Activated T-helper 9 cell treated with anti-CD3 and anti-CD28 coated beads, Interleukin-2, amount 50 U/mL, for 16 hours (primary cell): Measurements from ENCODE around the gene ORMDL3.
A peak's percentile ranks its signal among the peaks of the same experiment; 100 is the strongest.
"Not testable (repeated sequence)": the region's sequence is repeated elsewhere in the genome, so short reads cannot be mapped to it uniquely, and the experiment has no call there.

Source experiments
- DNase-seq: peaks from one replicate; pipeline ENCODE4 v3.0.0-alpha.2; 2020; ENCODE audit warnings: low read depth

The ORMDL3 gene

GRCh38 chr17:39949028-39949427, 21.6 kb upstream of the ORMDL3 start:
- no peak for DNase-seq

- not testable (repeated sequence) for DNase-seq
These were observed 21.1 kb upstream of the ORMDL3 start for GRCh38 chr17:39948489-39948828.

- no peak for DNase-seq
These were observed 19.3 kb upstream of the ORMDL3 start for GRCh38 chr17:39946551-39947330.

GRCh38 chr17:39944393-39944711, 17.0 kb upstream of the ORMDL3 start:
- no peak for DNase-seq

GRCh38 chr17:39943702-39944392, 16.4 kb upstream of the ORMDL3 start:
- DNase-seq = no peak

- no peak for DNase-seq
These were observed 12.4 kb upstream of the ORMDL3 start for GRCh38 chr17:39939588-39940419.

GRCh38 chr17:39939106-39939505, 11.7 kb upstream of the ORMDL3 start:
- DNase-seq = no peak

- no peak for DNase-seq
These were observed 10.9 kb upstream of the ORMDL3 start for GRCh38 chr17:39938140-39938869.

- no peak for DNase-seq
These were observed 10.0 kb upstream of the ORMDL3 start for GRCh38 chr17:39937447-39937846.

- DNase-seq = no peak
These were observed 8.5 kb upstream of the ORMDL3 start for GRCh38 chr17:39935909-39936308.

- DNase-seq = no peak
These were observed 6.9 kb upstream of the ORMDL3 start for GRCh38 chr17:39934324-39934723.

- no peak for DNase-seq
These were observed 6.5 kb upstream of the ORMDL3 start for GRCh38 chr17:39933912-39934311.

- DNase-seq = no peak
These were observed 2.4 kb upstream of the ORMDL3 start for GRCh38 chr17:39929646-39930407.

GRCh38 chr17:39928858-39929645, 1.7 kb upstream of the ORMDL3 start:
- no peak for DNase-seq

GRCh38 chr17:39927929-39928857, 792 bp upstream of the ORMDL3 start:
- no peak for DNase-seq

- DNase-seq = peak; percentile 41
These were observed 757 bp downstream of the ORMDL3 start for GRCh38 chr17:39926588-39927100.

- DNase-seq = no peak
These were observed 1.2 kb downstream of the ORMDL3 start for GRCh38 chr17:39926135-39926587.

- no peak for DNase-seq
These were observed 1.9 kb downstream of the ORMDL3 start for GRCh38 chr17:39925282-39926134.
